Heart left ventricle (tissue), 16 donors: ENCODE measurements around the gene EPB41L4B. TPM values are rescaled to one million over a fixed set of nuclear protein-coding genes. Genes with fewer than 3 reads are reported as not detected.

Source experiments
- ATAC-seq, 4 donors: fragments of 200-7000 bp; cut with Tn5 transposase; one replicate each; pipeline ENCODE4 v1.9.1; 2020 to 2022; ENCODE audit warnings: moderate library complexity in 4 of 4, mild to moderate bottlenecking in 3 of 4, moderate number of reproducible peaks in 1 of 4
- DNase-seq, 5 donors: peaks; one replicate each; pipeline ENCODE4 v3.0.0-alpha.2; 2020
- H3K27ac ChIP-seq, 12 donors: fragments of 200-600 bp; sonication (generic) in 4 of 12; one replicate each; pipeline versions ENCODE4 v1.5.0 to v1.8.0; 2016 to 2022; ENCODE audit warnings: mild to moderate bottlenecking in 2 of 12
- H3K27me3 ChIP-seq, 9 donors: fragments of 200-600 bp; sonication (generic) in 2 of 9; one replicate each; pipeline versions ENCODE4 v1.5.1 to v1.8.0; 2016 to 2022; ENCODE audit warnings: mild to moderate bottlenecking in 3 of 9
- H3K36me3 ChIP-seq, 9 donors: fragments of 200-600 bp; sonication (generic) in 2 of 9; one replicate each; pipeline versions ENCODE4 v1.5.0 to v1.8.0; 2018 to 2022; ENCODE audit warnings: mild to moderate bottlenecking in 2 of 9
- H3K4me1 ChIP-seq, 12 donors: fragments of 200-600 bp; sonication (generic) in 4 of 12; one replicate each; pipeline versions ENCODE4 v1.5.0 to v1.8.0; 2016 to 2022; ENCODE audit warnings: mild to moderate bottlenecking in 3 of 12
- H3K4me3 ChIP-seq, 12 donors: fragments of 200-600 bp; sonication (generic) in 4 of 12; one replicate each; pipeline versions ENCODE4 v1.5.0 to v1.8.0; 2017 to 2022; ENCODE audit warnings: mild to moderate bottlenecking in 9 of 12, moderate library complexity in 4 of 12
- H3K9me3 ChIP-seq, 12 donors: fragments of 200-600 bp; sonication (generic) in 4 of 12; one replicate each; pipeline versions ENCODE4 v1.5.0 to v1.8.0; 2016 to 2022; ENCODE audit warnings: mild to moderate bottlenecking in 1 of 12
- CTCF ChIP-seq, 12 donors: fragments of 200-600 bp; sonication (generic) in 4 of 12; IDR thresholded peaks; one replicate each; pipeline versions ENCODE4 v1.5.0 to v1.8.0; 2018 to 2022; ENCODE audit warnings: antibody characterized with exemption in 12 of 12, mild to moderate bottlenecking in 5 of 12
- POLR2A ChIP-seq, 2 donors: fragments of 450-650 bp; IDR thresholded peaks; one replicate each; pipeline ENCODE4 v1.6.1; 2017; ENCODE audit warnings: antibody characterized with exemption in 2 of 2, mild to moderate bottlenecking in 2 of 2, moderate library complexity in 2 of 2
- WGBS, 4 donors: extraction: QIAGEN DNeasy Blood & Tissue Kit in 2 of 4; methylation state at CpG; one replicate each; pipeline versions ENCODE4 v1.1.5 to v1.1.7; 2013 to 2018; 5-methylcytosine and 5-hydroxymethylcytosine counted together
- intact Hi-C, 10 donors: fragments of 100-400 bp; cut with DNase I; formaldehyde crosslinking; loops; one replicate each; pipeline versions ENCODE4 v1.11.1 to v1.14.2; 2022
- polyA plus RNA-seq, 2 donors: library from polyadenylated mRNA; stranded (reverse); fragments of 200-250 nt; gene quantifications; one replicate each; pipeline ENCODE4 v1.2.3, GENCODE V29; 2013
- total RNA-seq, 9 donors: library from RNA; depleted of rRNA in 2 of 9; stranded (reverse); fragments of >200 nt in 2 of 9; fragmentation: NEBNext Ultra II Directional in 3 of 9; extraction: Animal tissue kit (Norgen Biotek cat#: 25700) in 3 of 9; gene quantifications; one replicate each; pipeline versions ENCODE4 v1.1.0 to v1.2.4, GENCODE V29; 2016 to 2023
- donor health status: ischemic (EF 13 %, LVEDD 7.1; RV severe dilation, severe dysfunction).
- donor health status: healthy with polysubstance abuse.
- donor health status: DM: no; HTN: yes; CAD: no.
- donor health status: DM: no; HTN: no; CAD: no.
- donor health status: ischemic (EF 25% LVEDD 6.9; RV normal size, moderate dysfunction).
- donor health status: ischemic (EF 25% LVEDD 5.7; RV mildly dilated, moderate dysfunction).
- donor health status: healthy.
- donor health status: DM: yes; HTN: yes; CAD: no.
- donor health status: ischemic (EF 35%, LVEDD 5.7; RV mildly dilated, moderate dysfunction).
- donor health status: nonischemic (EF 11% LVEDD 7.7; RV severe dilation, severe dysfunction).
- donor health status: DM: yes; HTN: yes; CAD: no.
- donor health status: PGD.
- donor health status: ischemic (EF 29% LVEDD 5.4; RV normal size, mild dysfunction).
- donor health status: nonischemic (EF 23%, LVEDD 6.1; RV moderate dilation, normal function).

The EPB41L4B gene
- total and polyA plus RNA-seq, 11 donors = 0.71 to 16.5 (median 8.9) TPM

GRCh38 chr9:109251080-109251775 lies 69.6 kb downstream of the EPB41L4B start:
- Histone ChIP-seq H3K4me1 (peaks cover 0 to 12% (median 1%) of the 10 kb centered on the region in 12 donors), H3K9me3 (no peaks in the 10 kb centered on the region), H3K4me3 (no peak overlapping the region), H3K27me3 (no peaks in the 10 kb centered on the region), H3K36me3 (no peaks in the 10 kb centered on the region), H3K27ac (peak overlapping the region in 1 of 12 donors; percentile 34)
- ATAC-seq (peak in 3 of 4 donors; percentile 35 to 56 (median 52)), DNase-seq (no peak)
- intact Hi-C loops = no loop called here
- WGBS, 4 donors = 78 to 85% (median 82%) methylated on average over 10 of the region's 10 CpGs
- TF ChIP-seq CTCF (IDR thresholded peaks at IDR 0.05) = no peak
- TF ChIP-seq POLR2A (IDR thresholded peaks at IDR 0.05) = no peak

- Histone ChIP-seq H3K4me3 (no peak overlapping the region), H3K27ac (peak overlapping the region in 1 of 12 donors; percentile 34), H3K27me3 (no peaks in the 10 kb centered on the region), H3K4me1 (peaks cover 0 to 12% (median 1%) of the 10 kb centered on the region in 12 donors), H3K9me3 (no peaks in the 10 kb centered on the region), H3K36me3 (no peaks in the 10 kb centered on the region)
- no peak for TF ChIP-seq CTCF (IDR thresholded peaks at IDR 0.05)
- TF ChIP-seq POLR2A (IDR thresholded peaks at IDR 0.05) = no peak
- WGBS, 4 donors = 86 to 97% (median 90%) methylated on average over 3 of the region's 3 CpGs
- intact Hi-C loops = no loop called here
- DNase-seq (no peak), ATAC-seq (no peak)
Observed at GRCh38 chr9:109250771-109251079, 70.1 kb downstream of the EPB41L4B start.

- intact Hi-C loops = no loop called here
- 92 to 97% (median 95%) methylated on average over 4 to 12 of the region's 12 CpGs for WGBS, 4 donors
- no peaks in the 10 kb centered on the region for H3K9me3 ChIP-seq
- DNase-seq (no peak), ATAC-seq (no peak)
- peaks cover 0 to under 1% (median 0%) of the 10 kb centered on the region in 9 donors for H3K27me3 ChIP-seq
- TF ChIP-seq CTCF (IDR thresholded peaks at IDR 0.05) = no peak
- TF ChIP-seq POLR2A (IDR thresholded peaks at IDR 0.05) = no peak
- H3K4me3 ChIP-seq = no peak overlapping the region
- no peaks in the 10 kb centered on the region for H3K36me3 ChIP-seq
- H3K4me1 ChIP-seq = peaks cover 0 to 12% (median 2%) of the 10 kb centered on the region in 12 donors
- H3K27ac ChIP-seq = no peak overlapping the region
Observed at GRCh38 chr9:109250311-109250741, 70.5 kb downstream of the EPB41L4B start.

GRCh38 chr9:109249615-109250014 lies 71.2 kb downstream of the EPB41L4B start:
- Histone ChIP-seq H3K4me3 (no peak overlapping the region), H3K27me3 (peaks cover 0 to 5% (median 0%) of the 10 kb centered on the region in 9 donors), H3K9me3 (no peaks in the 10 kb centered on the region), H3K4me1 (peaks cover 0 to 13% (median 6%) of the 10 kb centered on the region in 12 donors), H3K36me3 (no peaks in the 10 kb centered on the region), H3K27ac (no peak overlapping the region)
- 86 to 94% (median 90%) methylated on average over 5 of the region's 5 CpGs for WGBS, 4 donors
- ATAC-seq (no peak), DNase-seq (no peak)
- TF ChIP-seq CTCF (IDR thresholded peaks at IDR 0.05) = no peak
- no peak for TF ChIP-seq POLR2A (IDR thresholded peaks at IDR 0.05)
- intact Hi-C loops = loop anchor here in 4 of 10 donors (10.0 kb wide), 4 partner anchors 215 to 275 kb away; no protein-coding TSS in a partner anchor
